Vagina (tissue), 2 donors: ENCODE results near the gene PRSS33.

Experiments
- CTCF ChIP-seq, 3 experiments: fragments of 450-650 bp in 2 of 3; fragments of 200-600 bp in 1 of 3; sonication (generic) in 1 of 3; IDR thresholded peaks; one replicate each; pipeline ENCODE4 v1.5.1; 2017 to 2019; ENCODE audit warnings: antibody characterized with exemption in 3 of 3, mild to moderate bottlenecking in 2 of 3, moderate library complexity in 2 of 3
- POLR2A ChIP-seq, 2 donors: fragments of 450-650 bp; IDR thresholded peaks; one replicate each; pipeline ENCODE4 v1.6.1; 2017; ENCODE audit warnings: antibody characterized with exemption in 2 of 2, mild to moderate bottlenecking in 2 of 2, moderate library complexity in 2 of 2

- TF ChIP-seq CTCF (IDR thresholded peaks at IDR 0.05) (no peak), POLR2A (IDR thresholded peaks at IDR 0.05) (no peak)
These were observed 11.4 kb downstream of the PRSS33 start for GRCh38 chr16:2775765-2776499.
